AG04450 (cell line): ENCODE results near the gene PRPF19. TPM values are rescaled to one million over a fixed set of nuclear protein-coding genes. Genes with fewer than 3 reads are reported as not detected.

Source experiments
- CTCF ChIA-PET: fragments of 300-600, 350-600 bp; formaldehyde crosslinking; extraction: SDS; loops from one replicate; lab custom pipeline; 2022; ENCODE audit warnings: antibody characterized with exemption, inconsistent platforms; lab: Charles Lee
- POLR2A ChIA-PET: fragments of 350-600 bp; formaldehyde crosslinking; extraction: SDS; loops from one replicate; lab custom pipeline; 2021; ENCODE audit warnings: antibody characterized with exemption, inconsistent platforms; lab: Yijun Ruan, JAX
- DNase-seq: peaks from one replicate; pipeline ENCODE4 v3.0.0-alpha.2; 2011; ENCODE audit warnings: low read depth, low spot score
- H3K27ac ChIP-seq: one replicate; pipeline ENCODE4 v1.5.1; 2012; ENCODE audit warnings: low read depth, low read length, control low read depth
- H3K27me3 ChIP-seq: one replicate; pipeline ENCODE4 v1.6.0; 2012; ENCODE audit warnings: low read length; ENCODE audit not compliant: control insufficient read depth, insufficient read depth
- H3K4me3 ChIP-seq: 2 replicates; pipeline ENCODE4 v1.5.1; 2011; ENCODE audit warnings: mild to moderate bottlenecking, low read depth, low read length, control low read depth
- H3K9me3 ChIP-seq: 2 replicates; pipeline ENCODE4 v1.5.1; 2012; ENCODE audit warnings: low read length; ENCODE audit not compliant: control insufficient read depth, insufficient read depth
- polyA plus RNA-seq: library from polyadenylated mRNA; depleted of rRNA; stranded (reverse); fragments of >200 nt; gene quantifications from 2 replicates; pipeline ENCODE4 v1.2.3, GENCODE V29; 2011
- TF ChIP-seq, protein P1 (sequence below): IDR thresholded peaks from 2 replicates; pipeline ENCODE4 v1.5.1; 2011; ENCODE audit warnings: low read depth, low read length, control low read depth, inconsistent platforms

The PRPF19 gene
- polyA plus RNA-seq, 1 experiment: 25.1 TPM

DNA sequence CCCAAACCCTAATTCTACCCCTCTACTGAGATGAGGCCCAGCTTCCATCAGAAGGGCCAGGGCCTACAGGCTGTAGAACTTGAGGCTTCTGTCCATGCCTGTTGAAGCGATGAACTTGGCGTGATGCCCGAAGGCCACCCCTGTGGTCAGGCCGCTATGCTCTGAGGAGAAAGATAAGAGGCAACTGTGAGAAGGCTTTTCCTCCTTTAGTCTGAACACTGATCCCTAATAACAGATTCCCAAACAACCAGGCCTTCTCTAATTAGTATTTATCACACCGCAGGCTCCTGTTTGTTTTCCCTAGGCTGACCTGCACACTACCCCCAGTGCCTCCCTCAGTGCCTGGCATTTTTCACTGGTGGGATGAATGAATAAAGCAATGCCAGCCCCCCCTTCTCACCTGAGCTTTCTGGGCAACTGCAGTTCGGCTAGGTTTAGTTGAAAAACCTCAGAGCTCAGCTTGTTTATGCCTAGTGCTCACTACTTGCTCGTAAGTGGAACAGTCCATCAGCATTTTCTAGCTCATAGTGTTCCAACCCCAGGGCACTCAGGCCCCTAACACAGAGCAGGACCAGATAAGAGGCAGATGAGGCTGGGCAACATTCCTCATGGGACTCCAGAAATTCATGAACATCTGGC, 15.2 kb downstream of the PRPF19 start:
- H3K27me3 ChIP-seq: no peaks in the 10 kb centered on the region
- H3K27ac ChIP-seq: no peak overlapping the region
- TF ChIP-seq, protein P1, sequence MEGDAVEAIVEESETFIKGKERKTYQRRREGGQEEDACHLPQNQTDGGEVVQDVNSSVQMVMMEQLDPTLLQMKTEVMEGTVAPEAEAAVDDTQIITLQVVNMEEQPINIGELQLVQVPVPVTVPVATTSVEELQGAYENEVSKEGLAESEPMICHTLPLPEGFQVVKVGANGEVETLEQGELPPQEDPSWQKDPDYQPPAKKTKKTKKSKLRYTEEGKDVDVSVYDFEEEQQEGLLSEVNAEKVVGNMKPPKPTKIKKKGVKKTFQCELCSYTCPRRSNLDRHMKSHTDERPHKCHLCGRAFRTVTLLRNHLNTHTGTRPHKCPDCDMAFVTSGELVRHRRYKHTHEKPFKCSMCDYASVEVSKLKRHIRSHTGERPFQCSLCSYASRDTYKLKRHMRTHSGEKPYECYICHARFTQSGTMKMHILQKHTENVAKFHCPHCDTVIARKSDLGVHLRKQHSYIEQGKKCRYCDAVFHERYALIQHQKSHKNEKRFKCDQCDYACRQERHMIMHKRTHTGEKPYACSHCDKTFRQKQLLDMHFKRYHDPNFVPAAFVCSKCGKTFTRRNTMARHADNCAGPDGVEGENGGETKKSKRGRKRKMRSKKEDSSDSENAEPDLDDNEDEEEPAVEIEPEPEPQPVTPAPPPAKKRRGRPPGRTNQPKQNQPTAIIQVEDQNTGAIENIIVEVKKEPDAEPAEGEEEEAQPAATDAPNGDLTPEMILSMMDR: no peak
- ChIA-PET POLR2A (interaction anchor here (0.6 kb wide), 1 partner anchor 14 kb away, joined by 4 read pairs; no protein-coding TSS in a partner anchor), CTCF (interaction anchor here (2.4 to 5.9 kb wide), 3 partner anchors 7 to 62 kb away, joined by 13 to 295 read pairs (median 76); no protein-coding TSS in a partner anchor)
- H3K9me3 ChIP-seq: no peaks in the 10 kb centered on the region
- no peak for DNase-seq
- H3K4me3 ChIP-seq: no peak overlapping the region

DNA sequence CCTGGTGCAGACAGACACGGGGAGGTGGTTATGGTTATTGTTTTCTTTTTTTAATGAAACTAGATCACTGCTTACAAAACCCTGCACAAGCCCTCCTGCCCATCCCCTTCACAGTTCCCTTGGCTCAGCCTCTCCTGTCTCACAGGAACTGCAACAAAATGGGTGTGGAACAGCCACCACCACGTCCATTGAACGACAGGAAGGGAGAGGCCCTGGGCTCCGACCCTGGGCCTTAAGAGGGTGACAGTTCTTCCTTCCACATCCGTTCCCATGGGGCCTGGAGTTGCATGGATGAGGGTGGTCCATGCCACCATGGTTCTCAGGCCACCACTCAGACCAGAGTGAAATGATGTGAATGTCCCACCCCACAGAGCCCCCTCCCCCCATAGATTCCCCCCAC, 15.7 kb downstream of the PRPF19 start:
- TF ChIP-seq, protein P1: no peak
- no peaks in the 10 kb centered on the region for H3K27me3 ChIP-seq
- no peak for DNase-seq
- no peaks in the 10 kb centered on the region for H3K9me3 ChIP-seq
- CTCF ChIA-PET: interaction anchor here (4.8 to 5.9 kb wide), 2 partner anchors 7 to 61 kb away, joined by 76 to 295 read pairs; no protein-coding TSS in a partner anchor
- POLR2A ChIA-PET: interaction anchor here (0.6 kb wide), 1 partner anchor 15 kb away, joined by 4 read pairs; no protein-coding TSS in a partner anchor
- H3K4me3 ChIP-seq: no peak overlapping the region
- no peak overlapping the region for H3K27ac ChIP-seq

DNA sequence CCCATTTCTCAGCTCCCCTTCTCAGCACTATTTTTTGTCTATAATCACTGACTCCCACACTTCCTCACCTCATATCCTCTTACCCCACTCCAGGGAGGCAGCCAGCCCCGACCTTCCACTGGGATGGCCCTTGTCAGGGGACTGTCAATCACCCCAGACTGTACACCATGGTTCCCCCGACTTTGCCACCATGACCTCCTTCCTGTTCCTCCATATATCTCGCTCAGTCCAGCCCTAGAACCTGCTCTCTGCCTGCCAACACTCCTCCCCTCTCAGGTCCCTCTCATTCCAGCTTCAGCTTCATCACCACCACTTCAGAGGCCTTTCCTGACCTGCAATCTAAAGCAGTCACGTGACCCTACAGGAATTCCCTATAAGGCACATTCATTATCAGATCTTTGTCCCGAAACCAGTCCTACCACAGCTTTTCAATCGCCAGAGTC, 16.5 kb downstream of the PRPF19 start:
- Histone ChIP-seq H3K4me3 (no peak overlapping the region), H3K9me3 (no peaks in the 10 kb centered on the region), H3K27ac (no peak overlapping the region), H3K27me3 (no peaks in the 10 kb centered on the region)
- POLR2A ChIA-PET: no interaction called here
- no peak for DNase-seq
- CTCF ChIA-PET: interaction anchor here (1.3 to 5.9 kb wide), 3 partner anchors 8 to 114 kb away, joined by 3 to 295 read pairs (median 76); no protein-coding TSS in a partner anchor
- TF ChIP-seq, protein P1: no peak

DNA sequence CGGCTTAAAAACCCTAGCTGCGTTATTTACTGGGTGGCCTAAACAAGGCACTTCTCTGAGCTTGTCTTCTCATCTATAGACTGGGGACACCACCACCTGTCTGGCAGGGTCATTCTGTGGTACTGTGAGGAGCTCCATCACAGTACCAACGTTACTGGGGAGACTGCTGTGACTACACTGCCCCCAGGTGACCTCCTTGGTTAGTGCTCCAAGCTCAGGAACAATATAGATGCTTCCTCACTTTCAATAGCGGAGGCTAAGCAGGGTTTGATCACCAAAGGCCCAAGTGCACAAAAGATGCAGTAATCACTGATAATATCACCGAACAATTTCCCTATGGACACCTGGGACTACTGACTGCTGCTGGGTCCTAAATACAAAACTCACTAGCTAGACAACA, 18.8 kb downstream of the PRPF19 start:
- TF ChIP-seq, protein P1: peak; percentile 80
- Histone ChIP-seq H3K27ac (no peak overlapping the region), H3K9me3 (no peaks in the 10 kb centered on the region), H3K27me3 (no peaks in the 10 kb centered on the region), H3K4me3 (no peak overlapping the region)
- no peak for DNase-seq
- ChIA-PET CTCF (interaction anchor here (0.6 to 5.9 kb wide), 30 partner anchors 10 to 299 kb away, joined by 3 to 295 read pairs (median 5); partner anchors contain the start of genes CCDC86 and TMEM109), POLR2A (interaction anchor here (1.1 kb wide), 2 partner anchors 15 to 57 kb away, joined by 5 to 6 read pairs; no protein-coding TSS in a partner anchor)
